Choroid plexus epithelial cell (primary cell): ENCODE data around the gene ZRANB3.

ENCODE experiments used
- DNase-seq: peaks from one replicate; pipeline ENCODE4 v3.0.0-alpha.2; 2010; ENCODE audit warnings: low read depth
- H3K4me3 ChIP-seq: 2 replicates; pipeline ENCODE4 v1.5.1; 2011; ENCODE audit warnings: low read depth, mild to moderate bottlenecking, control low read depth, low read length, moderate library complexity
- TF ChIP-seq, protein P1 (sequence below): conservative IDR thresholded peaks from 2 replicates; pipeline ENCODE4 v1.5.1; 2011; ENCODE audit warnings: low read depth, mild to moderate bottlenecking, control low read depth, inconsistent platforms, low read length, moderate library complexity

The ZRANB3 gene

GRCh38 chr2:135238651-135239050 lies 292.4 kb downstream of the ZRANB3 start:
- DNase-seq: no peak
- H3K4me3 ChIP-seq: no peak overlapping the region
- TF ChIP-seq, protein P1, sequence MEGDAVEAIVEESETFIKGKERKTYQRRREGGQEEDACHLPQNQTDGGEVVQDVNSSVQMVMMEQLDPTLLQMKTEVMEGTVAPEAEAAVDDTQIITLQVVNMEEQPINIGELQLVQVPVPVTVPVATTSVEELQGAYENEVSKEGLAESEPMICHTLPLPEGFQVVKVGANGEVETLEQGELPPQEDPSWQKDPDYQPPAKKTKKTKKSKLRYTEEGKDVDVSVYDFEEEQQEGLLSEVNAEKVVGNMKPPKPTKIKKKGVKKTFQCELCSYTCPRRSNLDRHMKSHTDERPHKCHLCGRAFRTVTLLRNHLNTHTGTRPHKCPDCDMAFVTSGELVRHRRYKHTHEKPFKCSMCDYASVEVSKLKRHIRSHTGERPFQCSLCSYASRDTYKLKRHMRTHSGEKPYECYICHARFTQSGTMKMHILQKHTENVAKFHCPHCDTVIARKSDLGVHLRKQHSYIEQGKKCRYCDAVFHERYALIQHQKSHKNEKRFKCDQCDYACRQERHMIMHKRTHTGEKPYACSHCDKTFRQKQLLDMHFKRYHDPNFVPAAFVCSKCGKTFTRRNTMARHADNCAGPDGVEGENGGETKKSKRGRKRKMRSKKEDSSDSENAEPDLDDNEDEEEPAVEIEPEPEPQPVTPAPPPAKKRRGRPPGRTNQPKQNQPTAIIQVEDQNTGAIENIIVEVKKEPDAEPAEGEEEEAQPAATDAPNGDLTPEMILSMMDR: no peak

DNA sequence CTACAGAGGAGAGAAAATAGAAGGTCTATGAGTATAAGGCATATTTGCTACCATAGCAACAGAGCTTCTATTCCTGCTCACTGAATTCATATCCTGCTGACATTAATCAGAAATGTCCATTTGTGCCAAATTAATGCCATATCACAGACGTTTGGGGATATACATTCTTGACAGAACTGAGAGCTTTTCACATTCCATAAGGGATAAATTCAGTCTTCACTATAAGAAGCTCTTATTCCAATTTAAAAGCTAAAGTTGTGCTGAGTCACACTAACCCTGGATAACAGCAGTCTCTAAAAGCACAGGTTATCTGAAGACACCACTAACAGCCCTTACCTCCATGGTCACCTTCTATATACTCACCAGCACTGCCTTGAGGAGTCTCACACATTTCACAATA lies 300.9 kb downstream of the ZRANB3 start:
- DNase-seq: no peak
- H3K4me3 ChIP-seq: no peak overlapping the region
- TF ChIP-seq, protein P1: no peak

GRCh38 chr2:135227386-135227785 lies 303.6 kb downstream of the ZRANB3 start:
- TF ChIP-seq, protein P1: no peak
- H3K4me3 ChIP-seq: no peak overlapping the region
- no peak for DNase-seq

DNA sequence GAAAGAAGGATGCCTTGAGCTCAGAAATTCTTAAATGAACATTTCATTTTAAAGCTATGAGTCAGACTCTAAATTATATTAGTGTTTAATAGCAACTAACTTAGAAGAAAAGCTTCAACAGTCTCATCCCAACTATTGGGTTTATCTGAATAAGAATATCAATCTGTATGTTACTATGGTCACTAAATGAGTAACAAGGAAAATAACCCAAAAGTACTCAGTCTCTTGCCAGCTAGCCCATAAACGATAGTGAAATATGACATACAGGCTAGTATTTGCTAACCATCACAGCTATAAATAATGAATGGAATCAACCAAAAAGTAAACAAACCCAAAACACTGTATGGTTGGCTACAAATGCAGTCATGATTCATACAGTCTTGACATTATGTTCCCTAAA lies 304.1 kb downstream of the ZRANB3 start:
- H3K4me3 ChIP-seq: no peak overlapping the region
- TF ChIP-seq, protein P1: no peak
- no peak for DNase-seq

DNA sequence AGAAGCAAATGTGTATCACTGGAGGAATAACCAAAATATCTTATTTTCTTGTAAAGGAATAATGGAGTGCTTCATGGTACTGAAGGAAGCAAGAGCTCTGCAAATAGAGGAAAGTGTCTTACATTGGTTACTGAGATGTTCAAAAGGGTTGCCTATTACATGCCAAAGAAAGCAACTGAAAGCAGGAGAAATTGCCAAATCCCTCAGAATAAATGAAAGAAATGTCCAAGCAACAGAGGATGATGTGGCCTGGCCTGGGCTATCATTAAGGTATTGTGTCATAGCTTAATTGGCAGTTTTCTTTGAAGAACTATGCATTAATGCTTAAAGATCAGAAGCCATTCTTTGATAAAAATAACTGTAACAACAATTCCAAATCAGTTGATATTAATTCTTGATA lies 305.2 kb downstream of the ZRANB3 start:
- no peak overlapping the region for H3K4me3 ChIP-seq
- DNase-seq: no peak
- TF ChIP-seq, protein P1: no peak

DNA sequence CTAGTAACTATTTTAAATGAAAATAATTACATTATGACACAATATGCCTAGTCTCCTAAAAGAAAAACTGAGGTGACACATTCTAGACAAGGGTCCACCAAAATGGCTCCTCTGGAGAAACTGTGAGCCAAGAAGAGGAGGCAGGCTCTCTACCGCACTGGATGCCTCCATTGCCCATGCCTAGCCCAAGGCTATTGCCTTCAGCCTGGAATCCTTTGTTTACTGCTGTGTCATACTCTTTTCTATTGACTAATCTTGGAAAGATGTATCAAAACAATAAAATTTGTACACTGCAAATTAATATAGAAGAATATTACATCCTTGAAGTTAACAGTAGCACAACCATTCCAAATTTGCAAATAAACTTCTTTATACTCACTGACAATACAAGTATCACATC lies 311.8 kb downstream of the ZRANB3 start:
- no peak overlapping the region for H3K4me3 ChIP-seq
- TF ChIP-seq, protein P1: no peak
- DNase-seq: no peak

DNA sequence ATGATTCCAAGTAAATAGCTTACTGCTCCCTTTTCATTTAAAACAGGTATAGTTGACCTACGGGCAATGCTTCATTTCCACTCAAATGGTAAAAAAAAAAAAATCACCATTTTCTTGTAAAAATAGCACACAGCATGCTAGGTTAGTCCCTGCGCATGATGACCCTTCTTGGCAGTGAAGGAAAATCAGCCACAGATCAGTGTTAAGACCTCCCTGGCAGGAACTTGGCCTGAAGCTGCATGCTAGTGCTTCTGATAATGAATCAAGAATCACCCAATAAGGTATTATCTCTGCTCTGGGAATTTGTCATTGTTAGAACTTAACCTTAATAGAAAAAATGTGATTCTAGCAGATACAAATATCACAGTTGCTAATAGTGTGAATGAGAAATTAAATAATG lies 312.6 kb downstream of the ZRANB3 start:
- no peak for DNase-seq
- TF ChIP-seq, protein P1: no peak
- H3K4me3 ChIP-seq: no peak overlapping the region
